22Rv1 (cell line): ENCODE measurements around the gene CDKN2A.

Experiments used
- H3K27ac ChIP-seq: fragments of 450-650 bp; 2 replicates; pipeline ENCODE4 v1.5.1; 2017
- ZFX ChIP-seq: fragments of 450-650 bp; IDR thresholded peaks from 2 replicates; pipeline ENCODE4 v1.6.1; 2017; ENCODE audit warnings: antibody characterized with exemption, borderline replicate concordance
- TF ChIP-seq, protein P1 (sequence below): fragments of 450-650 bp; IDR thresholded peaks from 2 replicates; pipeline ENCODE4 v1.5.1; 2017; ENCODE audit warnings: mild to moderate bottlenecking

The CDKN2A gene

DNA sequence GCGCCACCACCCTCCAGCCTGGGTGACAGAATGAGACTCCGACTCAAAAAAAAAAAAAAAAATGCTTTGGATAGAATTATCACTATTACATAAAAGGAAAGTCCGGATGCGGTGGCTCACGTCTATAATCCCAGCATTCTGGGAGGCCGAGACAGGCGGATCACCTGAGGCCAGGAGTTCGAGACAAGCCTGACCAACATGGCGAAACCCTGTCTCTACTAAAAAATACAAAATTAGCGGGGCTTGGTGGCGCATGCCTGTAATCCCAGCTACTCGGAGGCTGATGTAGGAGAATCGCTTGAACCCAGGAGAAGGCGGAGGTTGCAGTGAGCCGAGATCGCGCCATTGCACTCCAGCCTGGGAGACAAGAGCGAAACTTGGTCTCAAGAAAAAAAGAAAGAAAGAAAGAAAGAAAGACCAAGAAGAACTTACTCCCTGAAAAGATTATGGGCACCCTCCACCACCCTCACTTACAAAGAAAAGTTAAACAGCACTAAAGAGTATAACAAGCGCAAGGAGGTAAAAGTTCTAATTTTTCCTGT is 17.8 kb downstream of the CDKN2A start:
- no peak for TF ChIP-seq ZFX
- TF ChIP-seq, protein P1, sequence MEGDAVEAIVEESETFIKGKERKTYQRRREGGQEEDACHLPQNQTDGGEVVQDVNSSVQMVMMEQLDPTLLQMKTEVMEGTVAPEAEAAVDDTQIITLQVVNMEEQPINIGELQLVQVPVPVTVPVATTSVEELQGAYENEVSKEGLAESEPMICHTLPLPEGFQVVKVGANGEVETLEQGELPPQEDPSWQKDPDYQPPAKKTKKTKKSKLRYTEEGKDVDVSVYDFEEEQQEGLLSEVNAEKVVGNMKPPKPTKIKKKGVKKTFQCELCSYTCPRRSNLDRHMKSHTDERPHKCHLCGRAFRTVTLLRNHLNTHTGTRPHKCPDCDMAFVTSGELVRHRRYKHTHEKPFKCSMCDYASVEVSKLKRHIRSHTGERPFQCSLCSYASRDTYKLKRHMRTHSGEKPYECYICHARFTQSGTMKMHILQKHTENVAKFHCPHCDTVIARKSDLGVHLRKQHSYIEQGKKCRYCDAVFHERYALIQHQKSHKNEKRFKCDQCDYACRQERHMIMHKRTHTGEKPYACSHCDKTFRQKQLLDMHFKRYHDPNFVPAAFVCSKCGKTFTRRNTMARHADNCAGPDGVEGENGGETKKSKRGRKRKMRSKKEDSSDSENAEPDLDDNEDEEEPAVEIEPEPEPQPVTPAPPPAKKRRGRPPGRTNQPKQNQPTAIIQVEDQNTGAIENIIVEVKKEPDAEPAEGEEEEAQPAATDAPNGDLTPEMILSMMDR, result no peak
- H3K27ac ChIP-seq, result no peak overlapping the region

DNA sequence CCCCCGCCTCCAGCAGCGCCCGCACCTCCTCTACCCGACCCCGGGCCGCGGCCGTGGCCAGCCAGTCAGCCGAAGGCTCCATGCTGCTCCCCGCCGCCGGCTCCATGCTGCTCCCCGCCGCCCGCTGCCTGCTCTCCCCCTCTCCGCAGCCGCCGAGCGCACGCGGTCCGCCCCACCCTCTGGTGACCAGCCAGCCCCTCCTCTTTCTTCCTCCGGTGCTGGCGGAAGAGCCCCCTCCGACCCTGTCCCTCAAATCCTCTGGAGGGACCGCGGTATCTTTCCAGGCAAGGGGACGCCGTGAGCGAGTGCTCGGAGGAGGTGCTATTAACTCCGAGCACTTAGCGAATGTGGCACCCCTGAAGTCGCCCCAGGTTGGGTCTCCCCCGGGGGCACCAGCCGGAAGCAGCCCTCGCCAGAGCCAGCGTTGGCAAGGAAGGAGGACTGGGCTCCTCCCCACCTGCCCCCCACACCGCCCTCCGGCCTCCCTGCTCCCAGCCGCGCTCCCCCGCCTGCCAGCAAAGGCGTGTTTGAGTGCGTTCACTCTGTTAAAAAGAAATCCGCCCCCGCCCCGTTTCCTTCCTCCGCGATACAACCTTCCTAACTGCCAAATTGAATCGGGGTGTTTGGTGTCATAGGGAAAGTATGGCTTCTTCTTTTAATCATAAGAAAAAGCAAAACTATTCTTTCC is 19.3 kb downstream of the CDKN2A start:
- no peak overlapping the region for H3K27ac ChIP-seq
- TF ChIP-seq, protein P1, result no peak
- TF ChIP-seq ZFX, result no peak

DNA sequence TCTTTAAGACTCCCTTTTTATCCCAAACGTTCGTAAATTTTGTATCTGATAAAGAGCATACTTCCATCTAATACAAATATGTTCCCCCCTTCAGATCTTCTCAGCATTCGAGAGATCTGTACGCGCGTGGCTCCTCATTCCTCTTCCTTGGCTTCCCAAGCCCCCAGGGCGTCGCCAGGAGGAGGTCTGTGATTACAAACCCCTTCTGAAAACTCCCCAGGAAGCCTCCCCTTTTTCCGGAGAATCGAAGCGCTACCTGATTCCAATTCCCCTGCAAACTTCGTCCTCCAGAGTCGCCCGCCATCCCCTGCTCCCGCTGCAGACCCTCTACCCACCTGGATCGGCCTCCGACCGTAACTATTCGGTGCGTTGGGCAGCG is 19.9 kb downstream of the CDKN2A start:
- TF ChIP-seq, protein P1, result no peak
- no peak for TF ChIP-seq ZFX
- no peak overlapping the region for H3K27ac ChIP-seq

DNA sequence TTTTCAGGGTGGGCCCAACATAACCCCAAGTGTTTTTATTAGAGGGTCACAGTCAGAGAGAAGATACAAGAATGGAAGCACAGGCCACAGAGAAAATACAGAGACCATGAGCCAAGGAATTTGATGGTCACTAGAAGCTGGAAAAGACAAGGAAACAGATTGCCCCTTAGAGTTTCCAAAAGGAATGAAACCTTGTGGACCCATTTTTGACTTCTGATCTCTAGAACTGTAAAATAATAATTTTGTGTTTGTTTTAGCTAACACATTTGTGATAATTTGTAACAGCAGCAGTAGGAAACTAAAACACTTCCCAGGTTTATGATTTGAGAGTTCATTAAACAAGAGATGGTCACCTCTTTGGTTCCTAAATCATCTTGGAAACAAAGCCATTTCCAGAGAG is 21.8 kb downstream of the CDKN2A start:
- no peak for TF ChIP-seq ZFX
- TF ChIP-seq, protein P1, result no peak
- no peak overlapping the region for H3K27ac ChIP-seq

DNA sequence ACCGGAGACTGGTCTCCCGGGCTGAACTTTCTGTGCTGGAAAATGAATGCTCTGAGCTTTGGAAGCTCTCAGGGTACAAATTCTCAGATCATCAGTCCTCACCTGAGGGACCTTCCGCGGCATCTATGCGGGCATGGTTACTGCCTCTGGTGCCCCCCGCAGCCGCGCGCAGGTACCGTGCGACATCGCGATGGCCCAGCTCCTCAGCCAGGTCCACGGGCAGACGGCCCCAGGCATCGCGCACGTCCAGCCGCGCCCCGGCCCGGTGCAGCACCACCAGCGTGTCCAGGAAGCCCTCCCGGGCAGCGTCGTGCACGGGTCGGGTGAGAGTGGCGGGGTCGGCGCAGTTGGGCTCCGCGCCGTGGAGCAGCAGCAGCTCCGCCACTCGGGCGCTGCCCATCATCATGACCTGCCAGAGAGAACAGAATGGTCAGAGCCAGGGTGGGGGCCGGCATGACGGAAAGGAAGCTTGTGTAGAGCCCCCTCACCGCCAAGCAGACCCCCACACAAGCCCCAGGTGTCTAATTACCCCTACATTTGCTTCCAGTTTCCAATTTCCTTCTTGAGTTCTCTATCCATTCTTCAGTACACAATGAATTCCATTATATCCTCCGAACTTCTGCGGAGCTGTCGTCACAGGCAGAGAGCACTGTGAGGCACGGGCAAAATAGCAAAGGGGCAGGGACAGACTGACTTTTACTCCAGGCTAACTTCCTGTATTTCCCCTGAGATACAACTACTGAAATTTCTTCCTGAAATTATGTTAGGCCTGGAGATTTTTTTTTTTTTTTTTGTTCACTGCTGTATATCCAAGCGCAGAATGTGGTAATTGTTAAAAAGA is 23.2 kb downstream of the CDKN2A start:
- no peak for TF ChIP-seq ZFX
- TF ChIP-seq, protein P1, result no peak
- H3K27ac ChIP-seq, result no peak overlapping the region

DNA sequence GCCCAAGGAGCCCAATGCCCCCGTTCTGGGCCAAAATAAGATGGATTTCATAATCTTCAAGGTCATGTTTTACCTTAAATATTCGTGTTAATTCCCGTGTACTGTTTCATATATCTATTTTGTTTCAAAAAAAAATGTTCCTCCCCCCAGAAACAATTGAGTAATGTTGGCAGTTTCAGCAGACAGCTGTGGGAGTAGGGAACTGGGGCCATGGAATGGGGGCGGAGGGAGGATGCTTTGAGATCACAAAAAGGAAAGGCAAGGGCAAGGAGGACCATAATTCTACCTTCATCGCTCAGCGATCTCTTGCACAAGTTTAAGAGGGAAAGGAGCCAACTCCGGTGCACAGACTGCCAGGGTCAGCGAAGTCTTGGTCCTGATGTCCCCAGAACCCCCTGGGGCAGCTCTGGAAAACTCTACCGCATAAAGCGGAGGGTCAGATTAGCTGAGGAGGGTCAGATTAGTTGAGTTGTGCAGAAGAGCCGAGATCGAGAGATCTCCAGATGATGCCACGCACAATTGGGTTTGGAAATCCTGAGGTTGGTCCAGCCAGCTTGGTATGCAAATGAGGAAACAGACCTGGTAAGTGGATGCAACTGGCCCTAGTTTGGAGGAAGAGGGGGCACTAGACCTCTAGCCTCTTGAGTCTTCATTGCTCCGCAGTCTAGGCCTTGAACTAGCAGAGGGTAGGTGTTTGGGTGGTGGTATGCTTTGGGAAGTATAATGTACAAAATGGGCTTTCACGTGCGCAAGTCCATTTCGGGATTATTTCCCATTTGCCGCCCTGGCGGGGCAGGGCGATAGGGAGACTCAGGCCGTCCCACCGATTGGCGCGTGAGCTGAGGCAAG is 24.0 kb downstream of the CDKN2A start:
- no peak for TF ChIP-seq ZFX
- TF ChIP-seq, protein P1, result no peak
- no peak overlapping the region for H3K27ac ChIP-seq
